ENCODE results near the gene ZC3H18.

The ZC3H18 gene

GRCh38 chr16:88595101-88595500 lies 24.9 kb downstream of the ZC3H18 start:
- no peak for TF ChIP-seq CTCF (IDR thresholded peaks at IDR 0.05; ENCODE audit: low read depth, low read length, missing control alignments)
- DNase-seq (ENCODE audit: extremely low read depth, low read depth), result no peak
- H3K4me3 ChIP-seq (replicated peaks; ENCODE audit: low read depth, low read length), result no peak overlapping the region

- H3K4me3 ChIP-seq (replicated peaks; ENCODE audit: low read depth, low read length), result no peak overlapping the region
- no peak for TF ChIP-seq CTCF (IDR thresholded peaks at IDR 0.05; ENCODE audit: low read depth, low read length, missing control alignments)
- DNase-seq (ENCODE audit: extremely low read depth, low read depth), result no peak
These were observed 25.7 kb downstream of the ZC3H18 start for GRCh38 chr16:88595921-88596320.

GRCh38 chr16:88596483-88596882 lies 26.3 kb downstream of the ZC3H18 start:
- no peak for DNase-seq (ENCODE audit: extremely low read depth, low read depth)
- TF ChIP-seq CTCF (IDR thresholded peaks at IDR 0.05; ENCODE audit: low read depth, low read length, missing control alignments), result no peak
- no peak overlapping the region for H3K4me3 ChIP-seq (replicated peaks; ENCODE audit: low read depth, low read length)

GRCh38 chr16:88597856-88598491 lies 27.8 kb downstream of the ZC3H18 start:
- no peak for DNase-seq (ENCODE audit: extremely low read depth, low read depth)
- TF ChIP-seq CTCF (IDR thresholded peaks at IDR 0.05; ENCODE audit: low read depth, low read length, missing control alignments), result no peak
- no peak overlapping the region for H3K4me3 ChIP-seq (replicated peaks; ENCODE audit: low read depth, low read length)

GRCh38 chr16:88599092-88599733 lies 29.0 kb downstream of the ZC3H18 start:
- H3K4me3 ChIP-seq (replicated peaks; ENCODE audit: low read depth, low read length), result no peak overlapping the region
- TF ChIP-seq CTCF (IDR thresholded peaks at IDR 0.05; ENCODE audit: low read depth, low read length, missing control alignments), result no peak
- no peak for DNase-seq (ENCODE audit: extremely low read depth, low read depth)

GRCh38 chr16:88599825-88600538 lies 29.8 kb downstream of the ZC3H18 start:
- H3K4me3 ChIP-seq (replicated peaks; ENCODE audit: low read depth, low read length), result no peak overlapping the region
- no peak for TF ChIP-seq CTCF (IDR thresholded peaks at IDR 0.05; ENCODE audit: low read depth, low read length, missing control alignments)
- DNase-seq (ENCODE audit: extremely low read depth, low read depth), result no peak
